NCI-H526 (cell line): Measurements from ENCODE around the gene ABHD15.

Experiments
- DNase-seq, 2 experiments: peaks; one replicate each; lab custom pipeline; 2025; lab: John Stamatoyannopoulos, UW

ABHD15 gene

GRCh38 chr17:29594519-29595090 is 27.8 kb upstream of the ABHD15 start:
- DNase-seq: no peak

GRCh38 chr17:29593591-29594518 is 27.0 kb upstream of the ABHD15 start:
- peak; percentile 44 to 82 for DNase-seq

GRCh38 chr17:29592850-29593551 is 26.2 kb upstream of the ABHD15 start, which contains the start of gene ANKRD13B:
Gene ANKRD13B, plus strand, starts transcription at chr17:29593132. Its CDS starts 490 bp downstream, at chr17:29593622.
- DNase-seq: peak; percentile 58 to 91

- DNase-seq: peak; percentile 95 to 98
These were observed 25.1 kb upstream of the ABHD15 start for GRCh38 chr17:29591737-29592608.

GRCh38 chr17:29591146-29591736 is 24.4 kb upstream of the ABHD15 start:
- peak; percentile 88 to 96 for DNase-seq

- peak; percentile 67 to 91 for DNase-seq
These were observed 23.7 kb upstream of the ABHD15 start for GRCh38 chr17:29590411-29591145.

- peak; percentile 60 to 98 for DNase-seq
These were observed 22.9 kb upstream of the ABHD15 start, which contains the start of gene GIT1 for GRCh38 chr17:29589524-29590410. Gene GIT1, minus strand, starts transcription at chr17:29589648. Its CDS starts 270 bp downstream, at chr17:29589378.

GRCh38 chr17:29588562-29589411 is 21.9 kb upstream of the ABHD15 start:
- DNase-seq: peak; percentile 40 to 82

- no peak for DNase-seq
These were observed 21.3 kb upstream of the ABHD15 start for GRCh38 chr17:29588017-29588561.

- DNase-seq: no peak
These were observed 20.8 kb upstream of the ABHD15 start for GRCh38 chr17:29587591-29587990.

GRCh38 chr17:29586676-29587469 is 20.0 kb upstream of the ABHD15 start:
- DNase-seq: no peak

GRCh38 chr17:29585080-29585751 is 18.4 kb upstream of the ABHD15 start:
- DNase-seq: no peak

GRCh38 chr17:29584452-29585079 is 17.7 kb upstream of the ABHD15 start:
- DNase-seq: no peak

GRCh38 chr17:29583324-29584248 is 16.7 kb upstream of the ABHD15 start:
- no peak for DNase-seq

- no peak for DNase-seq
These were observed 15.9 kb upstream of the ABHD15 start for GRCh38 chr17:29582772-29583171.
